WTC11 (cell line): ENCODE measurements around the gene SLC38A11.

ENCODE experiments used
- ATF1 ChIP-seq: sonication (generic); formaldehyde crosslinking; IDR thresholded peaks from 2 replicates; pipeline ENCODE4 v1.8.1; 2023; ENCODE audit warnings: mild to moderate bottlenecking, moderate library complexity, missing genetic modification reagents
- CTCF ChIP-seq: fragments of 200-600 bp; IDR thresholded peaks from 2 replicates; pipeline ENCODE4 v1.8.0; 2022; ENCODE audit warnings: antibody characterized with exemption
- NR2C2 ChIP-seq: sonication (generic); formaldehyde crosslinking; IDR thresholded peaks from 2 replicates; pipeline ENCODE4 v1.8.0; 2022; ENCODE audit warnings: mild to moderate bottlenecking, missing genetic modification reagents
- USF2 ChIP-seq: sonication (generic); formaldehyde crosslinking; IDR thresholded peaks from 2 replicates; pipeline ENCODE4 v1.8.1; 2023; ENCODE audit warnings: mild to moderate bottlenecking, missing genetic modification reagents, moderate library complexity
- ZNF317 ChIP-seq: sonication (generic); formaldehyde crosslinking; IDR thresholded peaks from 2 replicates; pipeline ENCODE4 v1.8.1; 2023; ENCODE audit warnings: low read depth, mild to moderate bottlenecking, moderate library complexity, missing genetic modification reagents, borderline replicate concordance

- TF ChIP-seq CTCF (no peak), ATF1 (CRISPR knock-in tag) (no peak), ZNF317 (no peak), USF2 (CRISPR knock-in tag) (no peak), NR2C2 (CRISPR knock-in tag) (no peak)
These were observed 56.2 kb downstream of the SLC38A11 start for GRCh38 chr2:164899121-164899520.
